ENCODE results near the gene EN2. TPM values are rescaled to one million over a fixed set of nuclear protein-coding genes. Genes with fewer than 3 reads are reported as not detected.

Gene EN2
- total and polyA plus RNA-seq, 8 donors = not detected

DNA sequence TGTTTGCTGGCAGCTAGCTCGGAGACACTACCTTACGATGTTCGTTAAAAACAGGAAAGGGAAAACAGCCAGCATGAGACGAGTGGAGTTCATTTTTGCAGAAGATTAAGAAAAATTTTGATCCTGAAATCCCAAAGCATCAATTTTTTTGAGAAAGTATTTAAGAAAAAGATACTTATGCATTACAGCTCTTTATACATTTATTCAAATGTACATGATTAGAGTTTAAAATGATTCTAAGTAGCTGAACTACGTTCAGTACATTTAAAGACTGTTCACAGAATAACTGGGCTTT lies 53.7 kb downstream of the EN2 start:
- H3K36me3 ChIP-seq = no peaks in the 10 kb centered on the region
- ATAC-seq (no peak), DNase-seq (no peak), FAIRE-seq (no peak)
- TF ChIP-seq, protein P1, sequence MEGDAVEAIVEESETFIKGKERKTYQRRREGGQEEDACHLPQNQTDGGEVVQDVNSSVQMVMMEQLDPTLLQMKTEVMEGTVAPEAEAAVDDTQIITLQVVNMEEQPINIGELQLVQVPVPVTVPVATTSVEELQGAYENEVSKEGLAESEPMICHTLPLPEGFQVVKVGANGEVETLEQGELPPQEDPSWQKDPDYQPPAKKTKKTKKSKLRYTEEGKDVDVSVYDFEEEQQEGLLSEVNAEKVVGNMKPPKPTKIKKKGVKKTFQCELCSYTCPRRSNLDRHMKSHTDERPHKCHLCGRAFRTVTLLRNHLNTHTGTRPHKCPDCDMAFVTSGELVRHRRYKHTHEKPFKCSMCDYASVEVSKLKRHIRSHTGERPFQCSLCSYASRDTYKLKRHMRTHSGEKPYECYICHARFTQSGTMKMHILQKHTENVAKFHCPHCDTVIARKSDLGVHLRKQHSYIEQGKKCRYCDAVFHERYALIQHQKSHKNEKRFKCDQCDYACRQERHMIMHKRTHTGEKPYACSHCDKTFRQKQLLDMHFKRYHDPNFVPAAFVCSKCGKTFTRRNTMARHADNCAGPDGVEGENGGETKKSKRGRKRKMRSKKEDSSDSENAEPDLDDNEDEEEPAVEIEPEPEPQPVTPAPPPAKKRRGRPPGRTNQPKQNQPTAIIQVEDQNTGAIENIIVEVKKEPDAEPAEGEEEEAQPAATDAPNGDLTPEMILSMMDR (IDR thresholded peaks at IDR 0.05) = no peak
- intact Hi-C loops (cut with DNase I) = no loop called here
- H3K9me3 ChIP-seq = no peaks in the 10 kb centered on the region
- peaks cover 0 to 39% (median 18%) of the 10 kb centered on the region in 4 donors for H3K27me3 ChIP-seq
- no peaks in the 10 kb centered on the region for H3K4me1 ChIP-seq
- no peak overlapping the region for H3K27ac ChIP-seq
- WGBS, 2 donors = 56% methylated on average over 5 of the region's 5 CpGs
- no peak overlapping the region for H3K4me3 ChIP-seq

DNA sequence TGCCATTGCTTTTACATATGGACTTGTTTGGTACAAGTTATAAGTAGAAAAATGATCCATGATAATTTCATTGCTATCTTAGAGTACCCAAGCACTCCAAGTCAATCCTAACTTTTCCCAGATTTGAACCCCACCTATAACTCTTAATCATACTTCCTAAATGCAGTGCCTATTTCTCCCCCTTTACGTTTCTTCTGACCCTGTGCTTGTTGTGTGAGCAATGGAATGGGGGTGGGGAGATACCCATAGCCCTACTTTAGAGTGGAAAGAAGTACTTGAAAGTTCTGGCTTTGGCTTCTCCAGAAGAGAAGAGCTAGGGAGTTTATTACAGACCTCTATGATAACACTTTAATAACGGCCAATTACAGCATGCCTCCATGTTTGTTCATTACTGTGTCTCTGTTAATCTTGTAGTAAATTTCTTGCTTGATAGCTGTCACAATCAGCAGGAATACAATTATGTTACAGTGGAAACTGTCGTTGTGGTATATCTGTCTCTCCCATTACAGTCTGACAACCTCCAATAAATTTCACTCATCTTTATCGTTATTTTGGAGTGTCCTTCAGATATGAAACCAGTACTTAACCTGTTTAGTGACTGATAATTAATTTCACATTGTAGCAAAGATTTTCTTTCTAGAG lies 54.4 kb downstream of the EN2 start:
- FAIRE-seq (no peak), ATAC-seq (no peak), DNase-seq (no peak)
- Histone ChIP-seq H3K36me3 (no peaks in the 10 kb centered on the region), H3K27ac (no peak overlapping the region), H3K27me3 (peaks cover 0 to 34% (median 16%) of the 10 kb centered on the region in 4 donors), H3K9me3 (no peaks in the 10 kb centered on the region), H3K4me3 (no peak overlapping the region), H3K4me1 (no peaks in the 10 kb centered on the region)
- WGBS, 2 donors = 31 to 41% methylated on average over 4 of the region's 4 CpGs
- TF ChIP-seq, protein P1 (IDR thresholded peaks at IDR 0.05) = no peak
- intact Hi-C loops (cut with DNase I) = no loop called here

DNA sequence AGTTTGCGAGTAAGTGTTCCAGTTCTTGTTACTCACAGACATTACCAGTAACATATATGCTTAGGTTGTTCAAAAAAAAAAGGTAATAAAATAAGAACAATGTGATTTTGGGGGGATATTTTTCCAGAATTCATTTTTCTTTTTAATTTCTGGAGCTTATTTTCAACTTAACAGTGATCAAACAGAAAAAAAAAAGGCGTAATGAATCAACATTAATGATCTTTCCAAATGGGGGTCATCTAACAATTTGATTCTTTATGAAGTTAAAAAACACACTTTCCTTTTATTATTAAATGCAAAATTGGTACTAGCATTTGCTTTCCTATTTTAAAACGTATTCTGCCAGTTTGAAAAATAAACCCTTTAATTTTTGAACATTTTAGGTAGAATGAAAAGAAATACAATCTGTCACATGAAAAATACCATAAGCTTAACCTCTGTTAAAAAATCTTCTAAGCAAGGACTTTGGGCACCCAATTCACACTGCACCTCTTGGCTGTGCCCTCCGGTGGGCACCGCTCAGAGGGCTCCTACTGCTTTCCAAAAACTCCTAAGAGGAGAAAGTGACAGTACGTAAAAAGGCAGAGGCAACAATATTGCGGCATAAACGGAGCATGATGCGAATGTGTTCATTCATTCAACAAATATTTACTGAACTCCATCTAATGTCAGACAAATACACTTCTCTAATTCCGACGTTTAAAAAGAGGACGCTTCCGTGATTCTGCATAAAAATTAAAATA lies 55.8 kb downstream of the EN2 start:
- Histone ChIP-seq H3K36me3 (no peaks in the 10 kb centered on the region), H3K4me1 (no peaks in the 10 kb centered on the region), H3K4me3 (no peak overlapping the region), H3K27me3 (peaks cover 0 to 24% (median 16%) of the 10 kb centered on the region in 4 donors), H3K9me3 (no peaks in the 10 kb centered on the region), H3K27ac (no peak overlapping the region)
- FAIRE-seq = no peak
- 61 to 75% methylated on average over 13 of the region's 13 CpGs for WGBS, 2 donors
- intact Hi-C loops (cut with DNase I) = no loop called here
- DNase-seq = no peak
- no peak for ATAC-seq
- TF ChIP-seq, protein P1 (IDR thresholded peaks at IDR 0.05) = no peak

DNA sequence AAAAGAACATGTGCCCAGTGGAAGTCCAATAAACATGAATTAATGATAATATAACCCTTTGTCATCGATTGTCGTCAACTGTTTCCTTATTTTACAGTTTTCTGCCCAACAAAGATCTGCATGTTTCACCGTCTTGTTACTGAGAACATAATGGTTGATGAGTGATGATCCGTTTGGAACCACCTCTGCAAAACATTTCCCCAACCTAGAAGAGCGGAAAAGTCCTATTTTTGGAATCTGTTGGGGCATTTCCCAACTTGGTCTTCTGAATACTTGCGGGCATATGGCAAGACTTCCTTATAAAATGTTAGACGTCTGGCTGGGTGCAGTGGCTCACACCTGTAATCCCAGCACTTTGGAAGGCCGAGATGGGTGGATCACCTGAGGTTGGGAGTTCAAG lies 56.4 kb downstream of the EN2 start:
- ATAC-seq = no peak
- FAIRE-seq = no peak

More for the DNA sequence above, 56.4 kb downstream of the EN2 start:
- TF ChIP-seq, protein P1 (IDR thresholded peaks at IDR 0.05) = no peak
- Histone ChIP-seq H3K4me1 (no peaks in the 10 kb centered on the region), H3K27ac (no peak overlapping the region), H3K4me3 (no peak overlapping the region), H3K9me3 (no peaks in the 10 kb centered on the region), H3K36me3 (no peaks in the 10 kb centered on the region), H3K27me3 (peaks cover 0 to 18% (median 16%) of the 10 kb centered on the region in 4 donors)
- DNase-seq = no peak
- intact Hi-C loops (cut with DNase I) = no loop called here
- 81 to 82% methylated on average over 8 of the region's 8 CpGs for WGBS, 2 donors

Other genes with a start within 250 kb of the EN2 start
- 10 to 100 TPM; 24.9 to 59.2 (median 50.3) TPM for gene INSIG1, start 160.3 kb upstream of the EN2 start, total RNA-seq
- 10 to 100 TPM; 13.0 to 23.8 TPM for gene INSIG1, start 160.3 kb upstream of the EN2 start, polyA plus RNA-seq
- not detected for gene CNPY1, start 88.4 kb downstream of the EN2 start, total RNA-seq
- gene CNPY1, start 88.4 kb downstream of the EN2 start, polyA plus RNA-seq = not detected
- 10 to 100 TPM; 31.3 to 40.1 (median 33.7) TPM for gene RBM33, start 186.5 kb downstream of the EN2 start, total RNA-seq
- gene RBM33, start 186.5 kb downstream of the EN2 start, polyA plus RNA-seq = 10 to 100 TPM; 14.6 to 32.4 TPM